Transverse colon (tissue), 3 donors: ENCODE results near the gene ZNF714.

Experiments
- CTCF ChIP-seq, 5 experiments: fragments of 200-600 bp in 3 of 5; fragments of 450-650 bp in 2 of 5; sonication (generic) in 3 of 5; IDR thresholded peaks; 1 replicate in 2 of 5; 2 replicates in 3 of 5; pipeline ENCODE4 v1.5.1; 2016 to 2017; ENCODE audit warnings: antibody characterized with exemption in 5 of 5, inconsistent platforms in 3 of 5, mild to moderate bottlenecking in 2 of 5, moderate library complexity in 1 of 5
- EP300 ChIP-seq: sonication (generic); formaldehyde crosslinking; IDR thresholded peaks from one replicate; pipeline ENCODE4 v1.6.1; 2017; ENCODE audit warnings: antibody characterized with exemption, low read depth
- POLR2A ChIP-seq: fragments of 450-650 bp; IDR thresholded peaks from one replicate; pipeline ENCODE4 v1.6.1; 2016; ENCODE audit warnings: antibody characterized with exemption, mild to moderate bottlenecking, moderate library complexity

GRCh38 chr19:21133633-21134032, 51.6 kb downstream of the ZNF714 start:
- no peak for TF ChIP-seq CTCF (IDR thresholded peaks at IDR 0.05)
- TF ChIP-seq POLR2A = no peak
- no peak for TF ChIP-seq EP300
